GM12872 (cell line): ENCODE measurements around the gene MDGA2.

Experiments used
- TF ChIP-seq, protein P1 (sequence below): IDR thresholded peaks from 3 replicates; pipeline ENCODE4 v1.5.1; 2011; ENCODE audit warnings: low read depth, mild to moderate bottlenecking, low read length, moderate library complexity; ENCODE audit not compliant: insufficient read depth

MDGA2 gene

DNA sequence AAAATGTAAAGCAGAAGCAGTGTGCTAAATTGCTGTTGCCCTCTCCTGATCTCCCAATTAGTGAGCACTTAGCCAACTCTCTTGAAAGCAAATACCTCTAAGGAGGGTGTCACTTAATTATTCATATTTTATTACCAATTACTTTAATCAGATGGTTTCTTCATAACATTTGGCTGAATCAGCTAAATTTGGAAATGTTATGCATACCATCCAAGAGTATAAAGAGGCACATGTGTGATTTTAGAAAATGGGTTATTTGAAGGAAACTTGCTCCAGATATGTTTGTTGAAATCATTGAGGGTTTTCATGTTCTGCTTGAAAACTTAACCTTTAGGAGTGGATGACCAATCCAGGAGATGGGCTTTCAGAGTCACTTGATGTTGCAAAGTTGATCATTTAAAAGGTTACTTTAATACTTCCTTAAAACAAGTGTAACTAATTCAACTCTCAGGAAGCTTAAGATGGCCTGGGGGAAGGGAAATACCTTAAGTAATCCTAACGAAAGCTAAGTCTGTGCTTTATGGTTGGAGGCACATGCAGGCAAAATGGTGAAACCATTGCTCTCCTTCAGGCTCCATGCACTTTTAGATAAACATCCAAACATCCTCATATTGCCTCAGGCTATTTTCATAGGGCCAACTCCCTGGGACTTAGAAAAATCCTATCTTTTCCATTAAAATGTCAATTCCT lies 434.5 kb downstream of the MDGA2 start:
- TF ChIP-seq, protein P1, sequence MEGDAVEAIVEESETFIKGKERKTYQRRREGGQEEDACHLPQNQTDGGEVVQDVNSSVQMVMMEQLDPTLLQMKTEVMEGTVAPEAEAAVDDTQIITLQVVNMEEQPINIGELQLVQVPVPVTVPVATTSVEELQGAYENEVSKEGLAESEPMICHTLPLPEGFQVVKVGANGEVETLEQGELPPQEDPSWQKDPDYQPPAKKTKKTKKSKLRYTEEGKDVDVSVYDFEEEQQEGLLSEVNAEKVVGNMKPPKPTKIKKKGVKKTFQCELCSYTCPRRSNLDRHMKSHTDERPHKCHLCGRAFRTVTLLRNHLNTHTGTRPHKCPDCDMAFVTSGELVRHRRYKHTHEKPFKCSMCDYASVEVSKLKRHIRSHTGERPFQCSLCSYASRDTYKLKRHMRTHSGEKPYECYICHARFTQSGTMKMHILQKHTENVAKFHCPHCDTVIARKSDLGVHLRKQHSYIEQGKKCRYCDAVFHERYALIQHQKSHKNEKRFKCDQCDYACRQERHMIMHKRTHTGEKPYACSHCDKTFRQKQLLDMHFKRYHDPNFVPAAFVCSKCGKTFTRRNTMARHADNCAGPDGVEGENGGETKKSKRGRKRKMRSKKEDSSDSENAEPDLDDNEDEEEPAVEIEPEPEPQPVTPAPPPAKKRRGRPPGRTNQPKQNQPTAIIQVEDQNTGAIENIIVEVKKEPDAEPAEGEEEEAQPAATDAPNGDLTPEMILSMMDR, result no peak

DNA sequence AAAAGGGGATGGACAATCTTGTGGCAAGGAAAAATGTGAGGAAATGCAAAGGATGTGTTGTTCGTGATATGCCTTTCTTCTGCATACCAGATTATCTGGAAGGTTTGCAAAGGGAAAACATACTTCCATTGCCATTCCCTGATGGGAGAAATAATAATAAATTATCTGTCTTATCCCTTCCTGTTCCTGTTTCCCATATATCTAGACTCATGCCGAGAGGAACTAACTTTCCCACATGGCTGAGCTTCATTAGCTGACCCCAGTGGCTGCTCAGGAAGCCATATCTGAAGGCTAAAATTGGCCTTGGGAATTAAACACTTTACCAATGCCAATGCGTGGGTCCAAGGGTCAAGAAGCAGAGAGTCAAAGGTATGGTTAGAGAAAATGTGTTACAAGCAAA lies 439.8 kb downstream of the MDGA2 start:
- TF ChIP-seq, protein P1, result no peak

DNA sequence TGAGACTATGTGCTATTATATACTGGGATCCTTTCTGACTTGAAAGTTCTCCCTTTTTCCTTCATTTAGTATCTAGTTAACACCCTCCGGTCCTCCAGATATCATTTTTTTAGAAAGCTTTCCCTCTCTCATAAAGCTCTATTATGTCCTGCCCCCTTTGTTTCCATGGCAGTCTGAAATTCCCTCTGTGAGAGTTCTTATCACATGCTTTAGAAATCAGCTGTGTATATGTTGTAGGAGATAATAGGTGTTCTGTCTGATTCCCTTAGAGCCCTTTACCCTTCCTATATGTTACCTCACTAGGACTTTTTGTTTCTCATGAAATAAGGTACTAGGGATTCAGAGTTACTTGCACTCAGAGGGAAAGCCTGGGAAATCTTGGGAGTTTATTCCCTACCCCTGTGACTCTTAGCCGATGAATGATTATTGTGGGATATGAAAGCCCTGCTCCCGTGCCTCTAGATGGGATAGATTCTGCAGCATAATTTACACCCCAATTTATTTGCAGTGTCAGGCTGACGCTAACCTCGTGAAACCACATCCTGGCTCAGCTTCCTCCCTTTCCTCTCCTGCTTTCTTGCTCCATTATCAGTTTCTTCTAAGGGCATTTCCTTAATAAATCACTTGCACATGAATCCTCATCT lies 448.4 kb downstream of the MDGA2 start:
- TF ChIP-seq, protein P1, result no peak

DNA sequence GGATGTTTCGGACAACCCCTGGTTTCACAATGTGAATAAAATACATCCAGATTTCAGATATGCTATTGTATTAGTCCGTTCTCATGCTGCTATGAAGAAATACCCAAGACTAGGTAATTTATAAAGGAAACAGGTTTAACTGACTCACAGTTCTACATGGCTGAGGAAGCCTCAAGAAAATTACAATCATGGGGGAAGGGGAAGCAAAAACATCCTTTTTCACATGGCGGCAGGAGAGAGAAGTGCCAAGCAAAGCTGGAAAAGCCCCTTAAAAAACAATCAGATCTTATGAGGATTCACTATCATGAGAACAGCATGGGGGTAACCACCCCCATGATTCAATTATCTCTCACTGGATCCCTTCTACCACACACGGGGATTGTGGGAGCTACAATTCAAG lies 451.7 kb downstream of the MDGA2 start:
- TF ChIP-seq, protein P1, result no peak

GRCh38 chr14:47220096-47220495 lies 455.3 kb downstream of the MDGA2 start:
- TF ChIP-seq, protein P1, result no peak

DNA sequence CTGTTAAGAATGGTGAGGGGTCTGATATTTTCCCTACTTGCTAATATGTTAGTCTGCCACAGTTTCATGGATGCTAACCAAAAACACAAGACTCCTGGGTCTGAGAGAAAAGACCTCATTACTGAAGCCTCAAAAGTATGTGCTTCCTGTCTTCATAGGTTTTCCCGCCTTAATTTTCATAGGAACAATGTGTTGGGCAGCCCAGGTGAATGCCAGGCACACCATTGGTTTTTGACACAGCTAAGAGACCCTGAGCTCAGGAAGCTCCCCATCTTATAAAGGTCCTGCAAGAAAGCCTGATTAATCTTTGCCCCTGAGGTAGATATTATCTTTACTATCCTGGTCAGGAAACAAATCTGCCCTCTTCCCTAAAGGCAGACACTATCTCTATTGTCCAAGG lies 464.1 kb downstream of the MDGA2 start:
- TF ChIP-seq, protein P1, result no peak

- TF ChIP-seq, protein P1, result no peak
Measured at GRCh38 chr14:47210099-47210498, 465.3 kb downstream of the MDGA2 start.
